Vein endothelial cell (primary cell): Measurements from ENCODE around the gene PCDH20. TPM values are rescaled to one million over a fixed set of nuclear protein-coding genes. Genes with fewer than 3 reads are reported as not detected.

Experiments used
- total RNA-seq: library from RNA; depleted of rRNA; stranded (reverse); fragments of >200 nt; gene quantifications from 2 replicates; pipeline ENCODE4 v1.2.3, GENCODE V29; 2012

PCDH20 gene
- not detected in 2 replicates for total RNA-seq

DNA sequence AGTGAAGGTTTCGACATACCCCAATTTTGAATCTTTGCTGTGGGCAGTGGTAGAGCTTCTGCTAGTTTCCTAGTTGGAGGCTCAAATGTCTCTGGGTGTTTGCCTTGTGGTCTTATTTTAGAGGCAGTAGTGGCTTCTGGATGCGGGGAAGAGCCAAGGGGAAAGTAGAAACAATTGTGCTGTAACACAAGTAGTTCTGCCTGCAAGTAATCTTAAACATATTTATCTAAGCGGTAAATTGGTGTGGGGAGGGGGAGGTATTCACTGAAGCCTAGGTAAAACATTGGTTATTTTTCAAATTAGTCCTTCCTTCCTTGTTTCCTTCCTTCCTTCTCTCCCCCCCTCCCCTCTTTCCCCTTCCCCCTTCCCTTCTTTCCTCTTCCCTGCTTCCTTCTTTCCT, at the start of gene PCDH20:
PCDH20 (minus strand) TSS at position 101 of the 400 bp plus-strand sequence. CDS start 691 bp downstream, outside the sequence.

